NCI-H524 (cell line): ENCODE measurements around the gene OCA2.
"Not testable (repeated sequence)": the region's sequence is repeated elsewhere in the genome, so short reads cannot be mapped to it uniquely, and the experiment has no call there.

Experiments
- DNase-seq, 2 experiments: peaks; one replicate each; lab custom pipeline; 2025; lab: John Stamatoyannopoulos, UW

OCA2 gene

GRCh38 chr15:28023933-28024888 lies 74.9 kb downstream of the OCA2 start:
- DNase-seq: peak; percentile 10 to 53

GRCh38 chr15:28023422-28023821 lies 75.7 kb downstream of the OCA2 start:
- no peak for DNase-seq

DNA sequence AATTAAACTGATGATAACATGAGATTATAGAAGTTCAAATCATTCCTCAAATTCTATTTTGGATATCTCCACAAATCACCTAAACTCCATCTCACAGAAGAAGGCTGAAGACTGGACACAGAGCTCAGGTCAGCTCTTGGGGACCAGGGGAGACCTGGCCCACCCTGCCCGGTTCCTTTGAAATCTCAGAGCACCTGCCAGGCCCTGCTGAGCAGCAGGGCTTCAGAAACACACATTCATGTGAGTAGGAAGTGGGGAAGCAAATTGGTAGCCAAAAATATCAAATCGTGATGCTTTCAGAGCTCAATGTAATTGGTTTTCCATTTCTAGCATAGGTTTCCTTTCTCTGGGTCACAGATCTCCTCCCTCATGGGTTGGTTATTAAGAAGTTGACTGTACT lies 76.2 kb downstream of the OCA2 start:
- DNase-seq: no peak

DNA sequence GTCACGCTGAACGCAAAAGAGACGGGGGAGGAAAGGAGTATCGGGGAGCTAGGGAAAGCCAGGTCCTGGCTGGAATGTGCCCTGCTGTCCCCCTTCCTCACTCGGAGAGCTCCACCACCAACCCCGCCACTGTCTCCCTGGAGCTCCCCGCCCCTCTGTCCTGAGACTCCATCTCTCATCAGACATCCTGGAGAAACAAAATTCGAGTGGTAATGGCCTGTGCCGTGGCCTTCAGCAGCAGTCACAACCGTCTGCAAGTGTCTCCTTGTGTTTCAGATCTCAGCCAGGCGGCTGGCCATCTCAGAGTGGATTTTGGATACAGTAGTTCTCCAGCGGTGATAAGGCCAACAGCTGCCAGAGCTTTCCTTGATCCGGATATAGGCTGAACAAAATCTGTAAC lies 76.9 kb downstream of the OCA2 start:
- no peak for DNase-seq

GRCh38 chr15:28021281-28022039 lies 77.7 kb downstream of the OCA2 start:
- peak; percentile 98 to 99 for DNase-seq

GRCh38 chr15:28020644-28021043 lies 78.5 kb downstream of the OCA2 start:
- no peak for DNase-seq

- peak in 1 of 2 experiments; percentile 9 for DNase-seq
Measured at GRCh38 chr15:28019594-28020309, 79.4 kb downstream of the OCA2 start.

GRCh38 chr15:28018291-28019044 lies 80.6 kb downstream of the OCA2 start:
- no peak for DNase-seq

DNA sequence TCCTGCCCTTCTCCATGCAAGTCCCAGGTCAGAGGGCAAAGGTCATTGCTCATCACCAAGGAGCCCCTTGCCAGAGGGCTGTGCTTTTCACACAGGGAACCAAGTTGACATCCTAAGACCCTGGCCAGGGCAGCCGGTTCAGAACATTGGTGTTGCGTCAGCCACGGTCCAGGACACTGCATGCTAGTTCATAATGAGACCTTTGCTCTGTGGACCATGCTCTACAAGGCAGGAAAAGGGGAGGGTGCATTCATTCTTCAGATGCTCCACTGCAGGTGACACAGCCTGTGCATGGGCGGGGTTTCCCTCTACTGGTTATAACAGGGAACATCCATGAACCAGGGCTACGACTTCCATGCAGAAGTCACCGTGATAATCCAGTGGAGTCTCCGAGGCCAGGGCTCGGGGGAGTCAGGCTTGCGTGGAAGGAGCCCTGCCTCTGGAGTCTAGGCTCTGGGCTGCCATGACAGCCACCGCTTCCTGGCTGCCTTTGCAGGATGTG lies 81.6 kb downstream of the OCA2 start:
- DNase-seq: peak; percentile 48 to 76

DNA sequence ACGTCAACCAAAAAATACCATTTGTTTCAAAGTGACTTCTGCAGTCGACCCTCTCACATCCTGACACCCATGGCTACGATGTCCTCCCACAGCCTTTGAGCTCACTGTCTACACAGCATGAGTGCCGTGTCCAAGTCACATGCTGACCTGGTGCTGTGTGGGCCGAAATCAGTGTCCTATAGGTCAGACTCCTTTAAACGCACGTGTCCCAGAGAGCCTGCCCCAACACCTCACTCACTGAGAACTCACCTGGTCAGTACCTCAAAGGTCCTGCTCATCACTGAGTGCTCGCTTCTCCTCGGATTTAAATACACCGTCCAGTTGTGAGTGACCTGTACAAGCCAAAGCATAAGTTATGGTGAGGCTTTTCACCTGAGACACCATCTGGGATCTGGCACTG lies 83.3 kb downstream of the OCA2 start:
- no peak for DNase-seq

DNA sequence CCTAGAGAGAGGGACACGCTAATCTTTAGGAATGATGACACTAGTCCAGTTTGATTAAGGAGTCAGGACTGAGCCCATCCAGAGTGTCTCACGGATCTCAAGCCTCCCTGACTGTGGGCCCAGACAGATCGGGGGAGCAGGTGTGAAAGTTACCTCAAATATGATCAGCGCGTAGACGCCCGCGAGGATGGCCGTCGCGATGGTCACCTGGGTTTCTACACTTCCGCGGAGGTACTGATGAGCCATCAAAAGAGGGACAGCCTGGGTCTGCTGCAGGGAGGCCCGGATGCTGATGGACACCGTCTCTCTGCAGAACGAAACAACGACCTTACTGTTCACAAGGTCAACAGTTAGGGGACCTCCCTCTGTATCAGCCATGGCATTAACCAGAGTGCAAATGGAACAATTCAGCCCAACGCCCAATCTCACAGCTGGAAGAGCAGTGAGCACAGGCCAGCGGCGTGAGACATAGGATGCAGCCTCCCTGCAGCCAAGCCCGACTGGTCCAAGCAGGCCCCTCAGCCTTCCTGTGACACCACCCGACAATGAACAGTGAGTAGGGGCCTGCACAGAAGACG lies 84.4 kb downstream of the OCA2 start:
- no peak for DNase-seq

DNA sequence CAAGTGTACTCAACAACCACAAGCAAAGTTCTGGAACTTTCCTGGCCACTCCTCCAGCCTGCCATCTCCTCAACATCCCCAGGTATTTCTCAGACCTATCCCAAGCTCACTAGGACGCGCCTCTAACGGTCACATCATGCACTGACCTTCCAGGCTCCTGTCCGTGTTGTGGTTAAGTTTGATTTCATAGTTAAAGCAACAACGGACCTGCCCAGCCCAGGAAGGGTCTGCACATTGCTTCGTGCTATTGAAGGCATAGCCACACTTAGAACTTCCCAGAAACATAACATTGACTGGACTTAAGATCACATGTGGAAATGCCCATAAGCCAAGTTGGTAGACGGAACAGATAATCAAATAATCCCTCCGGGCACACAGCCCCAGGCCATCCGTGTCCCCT lies 85.1 kb downstream of the OCA2 start:
- no peak for DNase-seq

DNA sequence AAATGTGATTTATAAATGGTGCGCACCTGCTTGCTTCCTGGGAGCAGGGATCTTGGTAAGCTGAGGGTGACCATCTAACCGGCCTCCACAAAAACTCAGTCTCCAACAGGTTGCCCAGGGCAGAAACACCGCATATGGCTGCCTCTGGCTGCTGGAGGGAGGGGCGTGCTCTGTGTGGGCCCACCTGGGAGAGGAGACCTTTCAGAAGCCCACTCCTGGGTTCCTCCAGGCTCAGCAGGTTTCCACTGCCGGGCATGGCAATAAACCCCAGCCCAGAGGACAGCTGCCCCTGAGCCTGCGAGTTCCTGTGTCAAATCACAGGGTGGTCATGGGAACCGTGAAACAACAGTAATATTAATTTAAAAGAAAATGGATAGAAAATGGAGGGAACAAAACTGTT lies 85.6 kb downstream of the OCA2 start:
- no peak for DNase-seq

DNA sequence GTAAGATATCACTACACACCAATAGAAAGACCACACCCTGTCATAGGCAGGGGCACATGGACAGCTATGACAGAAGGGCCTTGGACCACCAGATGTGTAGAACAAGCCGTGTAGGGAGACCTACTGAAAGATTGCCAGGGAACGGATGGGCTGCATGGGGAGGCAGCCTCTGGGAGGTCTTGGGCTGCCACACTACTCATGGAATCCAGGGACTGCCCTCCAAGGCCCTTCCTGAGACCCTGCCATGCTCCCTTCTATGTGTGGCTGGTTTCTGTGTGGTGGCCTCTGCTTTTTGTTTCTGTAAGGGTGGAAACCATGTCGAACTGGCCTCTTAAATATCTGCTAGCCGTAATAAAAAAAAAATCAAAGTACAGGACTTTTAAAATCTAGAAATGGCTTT lies 86.9 kb downstream of the OCA2 start:
- no peak for DNase-seq

GRCh38 chr15:28008175-28008574 lies 90.9 kb downstream of the OCA2 start:
- DNase-seq: not testable (repeated sequence)

- DNase-seq: no peak
Measured at GRCh38 chr15:28006116-28006905, 92.8 kb downstream of the OCA2 start.

GRCh38 chr15:28005004-28005527 lies 94.0 kb downstream of the OCA2 start:
- no peak for DNase-seq

- no peak for DNase-seq
Measured at GRCh38 chr15:28004143-28005003, 94.7 kb downstream of the OCA2 start.
